Activated T-cell treated with anti-CD3 and anti-CD28 coated beads for 24 hours (primary cell): ENCODE data around the gene RPS6KA5.

Source experiments
- DNase-seq: peaks from one replicate; pipeline ENCODE4 v3.0.0-alpha.2; 2020; ENCODE audit warnings: low read depth

RPS6KA5 gene

DNA sequence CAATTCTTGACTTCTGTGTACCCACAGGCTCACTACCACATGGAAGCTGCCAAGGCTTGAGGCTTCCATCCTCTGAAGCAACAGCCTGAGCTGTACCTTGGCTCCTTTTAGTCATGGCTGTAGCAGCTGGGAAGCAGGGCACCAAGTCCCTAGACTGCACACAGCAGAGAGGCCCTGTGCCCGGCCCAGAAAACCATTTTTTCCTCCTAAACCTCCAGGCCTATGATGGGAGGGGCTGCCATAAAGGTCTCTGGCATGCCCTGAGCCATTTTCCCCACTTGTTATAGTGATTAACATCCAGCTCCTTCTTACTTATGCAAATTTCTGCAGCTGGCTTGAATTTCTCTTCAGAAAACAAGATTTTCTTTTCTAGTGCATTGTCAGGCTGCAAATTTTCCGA is 121.8 kb downstream of the RPS6KA5 start:
- DNase-seq: no peak

DNA sequence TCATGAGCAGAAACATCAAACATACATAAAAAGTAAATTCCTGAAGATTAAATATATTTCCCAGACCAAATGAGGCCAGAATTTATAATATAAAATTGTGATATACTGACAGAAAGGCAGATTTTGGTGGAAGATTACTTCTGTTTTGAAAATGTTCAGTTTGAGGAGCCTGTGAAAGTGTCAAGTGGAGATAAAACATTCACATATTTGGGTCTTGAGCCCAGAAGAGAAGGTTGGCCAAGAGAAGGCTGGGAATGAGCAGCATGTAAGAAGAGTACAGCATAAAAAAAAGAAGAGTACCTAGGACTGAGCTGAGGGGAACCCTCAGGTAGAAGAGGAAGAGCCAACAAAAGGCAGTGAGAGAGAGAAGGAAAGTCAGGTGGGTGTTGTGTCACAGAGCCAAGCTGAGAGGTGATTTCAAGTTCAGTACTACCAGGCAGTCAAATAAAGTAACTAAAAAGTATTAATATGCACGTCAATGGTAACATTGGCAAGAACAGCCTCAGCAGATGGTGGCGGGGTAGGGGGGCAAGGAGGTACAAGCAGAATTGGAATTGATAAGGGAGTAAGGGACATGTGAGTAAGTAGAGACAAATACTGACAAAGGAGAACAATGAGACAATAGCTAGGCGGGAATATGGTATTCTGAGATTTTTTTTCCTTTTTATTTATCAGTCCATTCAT is 123.5 kb downstream of the RPS6KA5 start:
- no peak for DNase-seq

DNA sequence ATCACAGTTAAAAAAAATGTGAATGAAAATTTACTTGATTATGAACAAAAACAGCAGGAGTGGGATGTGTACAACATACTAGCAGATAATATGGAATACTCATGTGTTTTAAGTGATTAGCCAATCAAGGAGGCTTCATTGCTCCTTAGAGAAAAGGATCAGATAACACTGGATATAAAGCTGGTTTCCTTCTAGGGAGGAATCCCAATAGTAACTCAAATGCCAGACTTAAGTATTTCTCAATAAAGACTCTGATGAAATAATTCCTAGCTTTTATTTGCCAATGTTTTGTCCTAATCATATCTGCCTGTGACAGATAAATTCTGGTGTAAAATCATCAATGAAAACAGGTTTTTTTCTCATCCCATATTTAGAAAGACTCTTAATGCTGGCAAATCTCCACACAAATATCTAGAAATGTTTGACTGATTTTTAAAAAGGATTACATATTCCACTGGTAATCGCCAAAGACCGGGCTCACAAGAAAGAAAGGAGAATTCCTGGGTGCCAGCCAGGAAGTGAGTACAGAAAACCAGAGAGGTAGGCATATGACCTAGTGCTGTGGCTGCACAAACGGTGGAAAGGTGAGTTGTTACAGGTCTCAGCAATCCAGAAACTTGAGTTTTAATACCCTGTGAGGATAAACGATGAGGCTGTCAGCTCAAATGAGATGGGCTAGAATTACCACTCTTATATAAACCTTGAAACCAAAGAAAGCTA is 135.7 kb downstream of the RPS6KA5 start:
- DNase-seq: no peak

DNA sequence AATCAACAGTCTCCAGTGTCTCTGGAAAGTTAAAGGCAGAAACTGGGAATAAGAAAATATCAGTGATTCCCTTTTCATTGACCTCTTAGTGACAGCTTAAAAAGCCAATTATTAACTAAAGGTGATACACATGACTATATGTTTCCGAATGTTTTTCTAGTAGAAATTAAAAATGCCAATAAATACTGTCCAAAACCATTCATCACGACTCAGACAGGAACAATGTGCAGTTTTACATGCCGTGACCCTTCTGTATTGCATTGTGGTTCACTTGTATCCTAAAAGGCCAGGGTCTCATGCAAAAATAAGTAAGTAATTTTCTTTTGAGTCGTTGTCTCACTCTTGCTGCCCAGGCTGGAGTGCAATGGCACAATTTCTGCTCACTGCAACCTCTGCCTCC is 138.3 kb downstream of the RPS6KA5 start:
- no peak for DNase-seq

DNA sequence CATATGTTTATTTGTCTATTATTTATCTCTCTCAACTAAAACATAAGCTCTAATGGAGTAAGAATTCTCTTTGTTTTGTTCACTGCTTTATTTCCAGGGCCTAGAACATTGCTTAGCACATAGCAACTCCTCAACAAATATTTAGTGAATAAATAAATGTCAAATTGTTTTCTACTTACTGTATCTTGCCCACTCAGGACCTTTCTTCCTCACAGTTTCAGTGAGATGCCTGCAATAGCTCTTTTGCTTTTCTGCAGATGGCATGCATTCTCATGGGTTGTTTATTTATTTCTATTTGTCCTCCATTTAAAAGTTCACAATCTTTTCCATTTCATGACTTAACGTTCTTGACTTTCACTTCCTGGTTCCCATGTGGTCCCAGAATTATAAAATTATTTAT is 149.3 kb downstream of the RPS6KA5 start:
- no peak for DNase-seq

DNA sequence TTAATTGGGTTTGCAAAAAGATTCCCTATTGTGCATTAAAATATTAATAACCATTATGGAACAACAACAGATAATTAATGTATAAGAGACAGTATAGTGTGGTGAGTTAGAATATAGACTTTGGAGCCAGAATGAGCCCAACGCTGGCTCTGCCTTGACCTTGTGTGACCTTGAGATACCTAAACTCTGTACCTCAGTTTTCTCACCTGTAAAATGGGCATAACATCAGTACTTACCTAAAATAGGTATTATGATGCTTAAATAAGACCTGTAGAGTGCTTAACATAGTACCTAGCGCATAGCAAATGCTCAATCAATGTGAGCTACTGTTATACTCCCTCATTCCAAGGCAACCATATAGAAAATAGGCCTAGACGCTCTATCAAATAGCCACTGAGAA is 153.3 kb downstream of the RPS6KA5 start:
- no peak for DNase-seq

DNA sequence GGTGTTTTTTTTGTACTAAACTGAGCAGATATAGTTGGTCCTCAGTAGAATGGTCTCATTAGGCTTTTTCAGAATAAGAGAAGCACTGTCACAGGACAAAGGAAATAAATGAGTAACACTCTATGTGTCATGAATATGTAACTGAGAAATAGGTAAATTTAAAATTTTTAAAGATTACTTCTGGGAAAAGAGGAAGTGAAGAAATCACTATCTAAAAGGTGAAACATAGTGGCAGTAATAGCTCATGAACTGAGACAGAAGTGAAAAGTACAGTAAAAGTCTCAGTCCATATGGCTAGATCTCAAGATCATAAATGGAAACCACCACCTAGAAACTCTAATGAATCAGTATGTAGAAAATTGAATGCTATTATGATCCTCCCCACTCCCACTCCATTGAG is 154.9 kb downstream of the RPS6KA5 start:
- no peak for DNase-seq

DNA sequence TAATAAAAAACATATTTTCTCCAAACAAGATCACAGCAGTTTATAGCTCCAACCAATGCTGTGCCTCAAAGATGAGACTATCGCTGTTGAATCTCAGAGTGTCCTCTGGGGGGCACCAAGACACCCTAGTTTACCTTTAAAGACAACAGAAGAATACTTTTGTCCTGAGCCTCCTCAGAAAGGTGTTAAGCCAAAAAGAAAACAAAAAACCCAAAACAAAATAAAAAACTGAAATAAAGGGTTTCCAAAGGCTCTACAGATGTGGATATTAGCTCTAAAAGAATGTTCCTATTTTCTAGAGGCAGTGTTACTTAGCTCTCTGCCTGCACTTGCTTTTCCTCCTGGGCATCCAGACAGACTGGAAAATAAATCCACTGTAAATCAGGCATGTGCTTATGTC is 157.3 kb downstream of the RPS6KA5 start:
- peak; percentile 51 for DNase-seq

DNA sequence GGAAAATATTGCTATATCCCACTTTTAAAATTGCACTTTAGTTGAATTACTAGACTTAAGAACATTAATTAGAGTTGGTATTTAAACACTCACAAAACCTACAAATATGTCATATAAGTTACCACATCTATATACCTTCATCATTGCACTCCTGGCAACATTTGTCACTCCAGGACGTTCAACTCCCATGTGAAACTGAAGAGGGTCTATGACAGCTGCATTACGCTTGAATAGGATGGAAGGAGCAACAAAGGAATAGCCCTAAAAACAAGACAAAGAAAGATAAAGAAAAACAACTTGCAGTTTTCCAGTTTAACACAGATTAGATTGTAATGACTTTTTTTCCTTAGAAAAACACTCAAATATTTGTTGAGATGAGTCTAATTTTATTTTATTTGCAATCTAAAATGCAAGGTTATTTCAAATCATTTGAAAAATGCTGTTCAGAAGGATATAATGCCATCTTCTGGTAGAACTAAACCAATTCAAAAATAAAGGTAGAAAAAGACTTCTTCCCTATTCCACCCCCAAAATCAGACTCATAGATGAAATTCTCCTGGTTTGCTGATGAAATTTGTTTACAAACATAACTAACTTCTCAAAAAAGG is 159.9 kb downstream of the RPS6KA5 start:
- DNase-seq: no peak

DNA sequence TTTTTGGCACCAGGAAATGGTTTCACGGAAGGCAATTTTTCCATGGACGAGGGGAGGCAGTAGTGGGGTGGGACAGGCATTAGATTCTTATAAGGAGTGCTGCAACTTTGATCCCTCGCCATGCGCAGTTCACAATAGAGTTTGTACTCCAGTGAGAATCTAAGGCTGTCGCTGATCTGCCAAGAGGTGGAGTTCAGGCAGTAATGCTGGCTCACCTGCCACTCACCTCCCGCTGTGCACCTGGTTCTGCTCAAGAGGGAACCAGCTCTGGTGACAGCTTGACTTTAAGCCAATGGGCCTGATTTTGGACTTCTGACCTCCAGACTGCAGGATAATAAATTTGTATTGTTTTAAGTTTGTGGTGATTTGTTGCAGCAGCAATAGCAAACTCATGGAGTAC is 163.4 kb downstream of the RPS6KA5 start:
- no peak for DNase-seq

DNA sequence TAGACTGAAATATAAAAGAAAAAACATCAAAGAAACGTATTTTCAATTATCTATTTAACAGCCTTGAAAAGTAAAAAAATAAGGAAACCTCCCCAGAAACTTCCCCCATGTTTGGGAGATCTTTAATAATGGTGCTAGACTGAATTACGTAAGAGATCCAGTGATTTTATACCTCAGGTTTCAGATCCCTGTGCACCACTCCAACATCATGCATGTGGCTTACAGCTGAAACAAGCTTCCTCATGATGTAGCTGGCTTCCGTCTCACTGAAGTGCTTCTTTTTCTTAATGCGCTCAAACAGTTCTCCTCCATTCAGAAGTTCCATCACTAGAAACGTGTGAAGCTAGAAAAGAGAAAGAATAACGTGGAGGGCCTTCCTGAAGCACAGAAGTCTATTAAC is 166.2 kb downstream of the RPS6KA5 start:
- no peak for DNase-seq

DNA sequence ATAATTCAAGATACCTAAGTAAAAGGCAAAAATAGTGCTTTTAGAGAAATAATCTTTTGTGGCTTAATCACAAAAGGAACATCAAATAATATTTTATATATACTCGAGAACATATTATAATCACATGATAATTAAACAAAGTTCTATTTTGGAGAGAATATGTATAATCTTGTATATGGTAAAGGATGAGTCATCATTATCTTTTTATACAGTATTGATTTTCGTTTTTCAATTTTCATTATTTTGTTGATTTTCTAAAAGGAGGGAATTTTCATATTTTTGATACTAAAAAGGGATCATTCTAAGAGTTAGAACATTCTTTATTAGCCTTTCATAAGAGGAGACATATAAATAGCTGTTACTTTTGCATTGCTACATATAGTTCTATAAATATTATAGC is 166.9 kb downstream of the RPS6KA5 start:
- no peak for DNase-seq

DNA sequence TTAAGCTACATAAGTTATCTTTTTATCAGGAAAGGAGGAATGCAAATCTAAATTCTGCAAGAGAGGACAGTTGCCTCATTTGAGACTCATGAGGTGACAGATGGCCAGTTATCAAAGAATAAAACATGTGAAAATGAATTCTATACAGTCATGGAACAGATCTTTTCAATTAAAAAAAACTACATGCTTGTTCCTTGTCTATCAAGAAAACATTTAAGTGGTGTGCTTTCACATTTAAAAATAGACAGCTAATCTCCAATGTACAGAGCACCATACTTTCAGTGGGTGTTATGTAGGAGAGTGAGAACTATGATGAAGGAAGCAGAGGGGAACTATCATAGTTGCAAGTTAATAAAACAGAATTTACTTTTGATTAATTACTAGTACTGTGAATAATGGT is 167.5 kb downstream of the RPS6KA5 start:
- no peak for DNase-seq

DNA sequence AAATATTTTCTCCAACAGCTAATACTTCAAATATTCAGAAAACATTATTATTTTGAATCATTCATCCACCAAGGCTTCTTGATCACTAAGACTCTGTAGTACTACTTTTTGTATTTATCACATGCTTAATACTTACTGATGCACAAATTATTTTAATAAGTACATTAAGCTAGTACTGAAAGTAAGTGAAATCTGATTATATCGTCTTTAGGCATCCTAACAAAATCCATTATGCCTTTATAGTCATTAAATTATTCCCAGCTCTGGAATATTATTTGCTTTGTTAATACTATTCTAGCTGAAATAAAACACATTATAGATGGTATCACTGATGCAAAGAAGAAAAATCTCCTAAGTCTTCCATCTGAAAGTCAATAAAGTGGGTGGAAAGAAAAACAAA is 169.1 kb downstream of the RPS6KA5 start:
- no peak for DNase-seq

DNA sequence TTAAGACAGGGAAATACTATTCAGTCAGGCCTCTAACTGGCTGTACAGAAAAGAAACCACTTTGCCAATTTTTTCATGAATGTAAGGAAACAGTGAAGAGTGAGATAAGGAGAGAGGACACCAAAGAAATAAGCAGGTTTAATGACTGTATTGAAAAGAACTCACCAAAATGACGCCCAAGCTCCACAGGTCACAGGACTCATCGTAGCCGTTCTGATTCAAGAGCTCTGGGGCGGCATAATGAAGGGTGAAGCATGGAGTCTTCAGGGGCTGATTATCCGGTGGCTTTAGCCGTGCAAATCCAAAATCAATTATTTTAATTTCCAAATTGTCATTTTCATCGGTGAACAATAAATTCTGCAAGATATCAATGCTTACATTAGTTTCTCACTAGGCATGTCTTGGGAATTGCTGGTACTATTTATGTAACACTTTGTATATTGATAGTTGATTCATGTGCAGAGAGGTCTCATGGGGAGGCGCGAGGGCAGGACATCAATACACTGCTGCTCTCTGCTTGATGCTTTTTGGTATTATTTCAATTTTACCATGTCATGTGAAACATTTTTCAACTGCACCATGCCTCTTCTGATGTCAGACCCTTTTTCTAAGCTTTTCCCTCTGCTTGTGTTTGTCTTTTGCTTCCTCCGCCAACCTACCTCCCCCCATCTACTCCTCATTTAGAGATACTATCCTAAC is 170.0 kb downstream of the RPS6KA5 start:
- DNase-seq: no peak

DNA sequence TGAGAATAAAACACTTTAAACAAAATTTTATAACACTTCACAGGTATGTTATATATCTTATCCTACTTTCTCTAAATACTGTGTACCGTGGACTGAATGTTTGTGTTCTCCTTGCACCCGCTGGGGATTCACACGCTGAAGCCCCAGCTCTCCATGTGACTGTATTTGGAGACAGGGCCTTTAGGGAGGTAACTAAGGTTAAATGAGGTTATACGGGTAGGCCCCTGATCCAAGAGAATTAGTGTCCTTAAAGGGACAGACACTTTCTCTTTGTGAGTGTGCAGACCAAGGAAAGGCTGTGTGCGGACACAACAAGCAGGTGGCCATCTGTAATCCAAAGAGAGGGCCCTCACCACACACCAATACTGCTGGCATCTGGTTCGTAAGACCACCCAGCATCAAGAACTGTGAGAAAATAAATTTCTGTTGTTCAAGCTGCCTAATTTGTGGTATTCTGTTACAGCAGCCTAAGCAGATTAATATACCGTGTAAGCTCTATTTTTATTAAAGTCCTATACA is 174.1 kb downstream of the RPS6KA5 start:
- DNase-seq: no peak

DNA sequence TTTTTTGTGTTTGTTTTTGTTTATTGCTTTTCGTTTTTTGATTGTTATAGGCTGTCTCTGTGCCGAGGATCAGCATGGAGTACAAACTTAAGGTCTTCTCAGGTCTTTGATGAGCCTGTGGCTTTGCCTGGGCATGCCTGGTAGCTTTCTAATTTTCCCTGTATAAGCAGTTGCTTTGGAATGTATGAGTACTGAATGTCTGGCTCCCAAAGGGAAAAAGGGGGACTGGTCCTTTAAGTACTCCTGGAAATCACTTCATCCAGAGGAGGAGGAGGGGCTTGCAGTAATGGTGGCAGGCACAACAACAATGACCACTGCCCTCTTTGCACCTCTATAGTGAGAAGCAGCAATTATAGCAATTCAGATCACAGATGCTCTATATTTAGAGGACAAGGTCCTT is 176.7 kb downstream of the RPS6KA5 start:
- no peak for DNase-seq

DNA sequence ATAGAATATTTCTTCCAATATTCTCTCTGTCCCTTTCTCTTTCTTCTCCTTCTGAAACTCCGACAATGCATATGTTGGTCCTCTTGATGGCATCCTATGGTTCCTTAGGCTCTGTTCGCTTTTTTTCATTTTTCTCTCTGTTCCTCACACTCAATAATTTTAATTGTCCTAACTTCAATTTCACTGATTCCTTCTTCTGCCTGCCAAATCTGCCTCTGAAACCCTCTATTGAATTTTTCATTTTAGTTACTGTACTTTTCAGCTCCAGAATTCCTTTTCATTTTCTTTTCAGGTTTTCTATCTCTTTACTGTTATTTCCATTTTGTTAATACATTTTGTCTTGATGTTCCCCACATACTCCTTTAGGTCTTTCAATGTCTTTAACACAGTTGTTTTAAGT is 177.2 kb downstream of the RPS6KA5 start:
- DNase-seq: no peak

DNA sequence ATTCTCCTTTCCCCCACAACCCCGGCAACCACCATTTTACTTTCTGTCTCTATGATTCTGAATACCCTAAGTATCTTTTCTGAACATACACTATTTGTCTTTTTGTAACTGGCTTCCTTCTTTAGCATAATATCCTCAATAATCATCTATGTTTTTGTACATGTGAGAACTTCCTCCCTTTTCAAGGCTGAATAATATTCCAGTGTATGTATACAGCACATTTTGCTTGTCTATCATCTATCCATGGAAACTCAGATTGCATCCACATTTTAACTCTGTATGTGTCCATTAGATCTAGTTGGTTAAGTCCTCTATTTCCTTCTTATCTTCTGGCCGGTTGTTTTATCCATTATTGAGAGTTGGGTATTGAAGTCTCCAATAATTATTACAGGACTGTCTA is 180.2 kb downstream of the RPS6KA5 start:
- DNase-seq: no peak

DNA sequence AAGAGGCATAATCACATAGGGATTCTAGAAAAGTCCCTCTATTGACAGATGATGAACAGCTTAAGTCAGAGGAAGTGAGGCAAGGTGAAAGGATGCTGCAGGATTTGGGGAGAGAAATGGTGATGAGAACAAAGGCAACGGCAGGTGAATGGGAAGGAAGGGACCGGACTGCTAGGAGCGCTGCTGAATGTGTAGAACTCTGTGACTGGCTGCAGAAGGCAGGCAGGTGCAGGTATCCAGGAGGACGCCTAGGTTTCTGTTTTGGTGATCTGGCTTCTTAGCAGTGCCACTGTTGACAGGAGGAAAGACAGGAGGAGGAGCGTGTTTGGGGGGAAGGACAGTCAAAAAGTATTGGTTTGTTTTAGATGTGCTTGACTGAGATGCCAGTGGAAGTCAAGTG is 185.8 kb downstream of the RPS6KA5 start:
- DNase-seq: no peak

DNA sequence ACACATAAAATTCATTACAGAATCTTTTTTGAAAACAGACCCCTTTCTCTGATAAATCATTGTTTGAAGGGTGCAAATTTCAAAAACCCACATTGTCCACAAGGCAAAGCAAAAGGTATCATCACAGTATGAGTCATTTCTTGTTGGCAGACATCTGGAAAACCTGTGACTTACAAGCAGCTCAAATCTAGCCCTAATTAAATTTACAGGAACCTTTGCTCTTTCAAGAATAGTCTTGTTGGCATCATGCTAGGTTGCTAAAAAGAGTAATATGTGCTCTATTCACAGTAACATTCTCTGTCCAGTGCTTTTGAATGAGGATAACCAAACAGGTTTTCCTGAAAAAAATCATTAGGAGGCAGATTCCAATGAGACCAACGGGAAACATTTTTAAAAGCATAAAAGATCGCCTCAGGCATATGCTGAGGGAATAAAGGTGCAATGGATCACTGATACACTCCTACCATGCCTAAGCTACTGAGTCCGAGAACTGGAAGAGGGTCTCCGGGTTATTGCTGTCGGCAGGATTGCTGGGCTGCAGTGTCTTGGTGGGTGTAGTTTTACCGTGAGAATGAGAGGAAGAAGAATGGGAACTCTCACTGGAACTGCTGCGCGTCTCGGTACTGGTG is 188.7 kb downstream of the RPS6KA5 start:
- DNase-seq: no peak

DNA sequence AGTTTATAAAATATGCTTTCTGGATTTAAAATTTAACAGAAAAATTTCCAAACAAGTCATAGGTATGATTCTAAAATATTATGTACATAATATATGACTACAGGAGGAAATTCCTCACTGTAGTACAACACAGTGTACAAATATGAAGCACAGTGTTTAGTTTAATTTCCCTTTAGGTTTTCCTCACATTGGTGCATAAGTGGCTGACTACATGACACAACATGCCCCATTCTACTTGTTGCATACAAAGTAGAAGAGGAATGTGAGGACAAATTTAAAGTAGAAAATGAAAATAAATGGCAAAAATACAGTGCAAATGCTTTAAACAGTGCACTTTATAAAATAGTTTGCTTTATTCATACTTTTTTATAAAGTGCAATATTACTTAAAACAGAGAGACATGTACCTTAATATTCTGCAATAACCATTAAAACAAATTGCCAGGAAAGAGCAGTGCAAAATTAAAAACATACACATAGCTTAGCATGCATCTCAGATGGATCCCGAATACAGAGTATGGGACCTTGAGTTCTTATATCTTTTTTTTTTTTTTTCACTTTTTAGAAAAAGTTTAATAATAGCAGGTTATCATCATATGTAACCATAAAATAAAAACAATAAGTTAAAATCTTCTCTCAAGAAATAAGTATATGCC is 189.4 kb downstream of the RPS6KA5 start:
- DNase-seq: no peak
